ENCODE data around the gene SPEN.
"Not testable (repeated sequence)": the region's sequence is repeated elsewhere in the genome, so short reads cannot be mapped to it uniquely, and the experiment has no call there.

SPEN gene

GRCh38 chr1:15966081-15966955, 118.8 kb downstream of the SPEN start:
- peak; percentile 27 to 35 for DNase-seq

GRCh38 chr1:15966956-15967344, 119.4 kb downstream of the SPEN start:
- DNase-seq, result no peak

GRCh38 chr1:15968172-15968571, 120.7 kb downstream of the SPEN start:
- DNase-seq, result no peak

- DNase-seq, result no peak
These were observed 121.9 kb downstream of the SPEN start for GRCh38 chr1:15969321-15969880.

GRCh38 chr1:15970911-15971310, 123.4 kb downstream of the SPEN start:
- DNase-seq, result no peak

- no peak for DNase-seq
These were observed 124.9 kb downstream of the SPEN start for GRCh38 chr1:15972409-15972808.

- DNase-seq, result no peak
These were observed 126.3 kb downstream of the SPEN start for GRCh38 chr1:15973772-15974171.

GRCh38 chr1:15974855-15975254, 127.3 kb downstream of the SPEN start:
- DNase-seq, result no peak

GRCh38 chr1:15975358-15975804, 127.9 kb downstream of the SPEN start:
- peak; percentile 52 to 57 for DNase-seq

GRCh38 chr1:15975805-15976680, 128.5 kb downstream of the SPEN start, which contains the start of gene ZBTB17:
ZBTB17 (minus strand) TSS chr1:15976101; CDS start chr1:15948495, 27,606 bp downstream.
- DNase-seq, result peak; percentile 89 to 91

GRCh38 chr1:15977947-15978346, 130.4 kb downstream of the SPEN start:
- not testable (repeated sequence) for DNase-seq

GRCh38 chr1:15981679-15982078, 134.2 kb downstream of the SPEN start:
- DNase-seq, result no peak

GRCh38 chr1:15983275-15983674, 135.8 kb downstream of the SPEN start:
- no peak for DNase-seq

GRCh38 chr1:15985611-15986297, 138.2 kb downstream of the SPEN start:
- DNase-seq, result no peak

- no peak for DNase-seq
These were observed 141.6 kb downstream of the SPEN start for GRCh38 chr1:15988856-15989736.

- DNase-seq, result no peak
These were observed 142.3 kb downstream of the SPEN start for GRCh38 chr1:15989776-15990175.

Measured in Kasumi-1 (cell line).